Stimulated activated CD4-positive, alpha-beta T cell treated with anti-CD3 and anti-CD28 coated beads, Interleukin-2, amount 100 ng/mL, for 48 hours (primary cell): ENCODE data around the gene EML4.

Experiments
- DNase-seq, 2 donors: peaks; one replicate each; pipeline ENCODE4 v3.0.0-alpha.2; 2020

Gene EML4

DNA sequence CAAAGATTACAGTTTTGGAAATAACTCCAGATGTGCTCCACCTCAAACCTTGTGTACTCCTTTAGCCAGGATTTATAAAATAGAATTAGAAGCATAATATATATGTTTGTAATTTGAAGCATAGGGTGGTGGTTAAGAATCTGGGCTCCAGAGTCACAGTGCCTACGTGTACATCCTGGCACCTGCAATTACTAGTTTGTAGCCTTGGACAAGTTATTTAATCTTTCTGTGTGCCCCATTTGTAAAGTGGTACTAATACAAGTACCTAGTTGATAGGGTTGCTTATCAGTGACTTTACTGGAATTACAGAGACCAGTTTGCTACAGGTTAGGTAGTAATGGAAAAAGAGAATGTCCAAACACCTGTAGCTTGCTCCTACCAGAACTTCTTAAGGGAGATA lies 28.6 kb downstream of the EML4 start:
- no peak for DNase-seq

DNA sequence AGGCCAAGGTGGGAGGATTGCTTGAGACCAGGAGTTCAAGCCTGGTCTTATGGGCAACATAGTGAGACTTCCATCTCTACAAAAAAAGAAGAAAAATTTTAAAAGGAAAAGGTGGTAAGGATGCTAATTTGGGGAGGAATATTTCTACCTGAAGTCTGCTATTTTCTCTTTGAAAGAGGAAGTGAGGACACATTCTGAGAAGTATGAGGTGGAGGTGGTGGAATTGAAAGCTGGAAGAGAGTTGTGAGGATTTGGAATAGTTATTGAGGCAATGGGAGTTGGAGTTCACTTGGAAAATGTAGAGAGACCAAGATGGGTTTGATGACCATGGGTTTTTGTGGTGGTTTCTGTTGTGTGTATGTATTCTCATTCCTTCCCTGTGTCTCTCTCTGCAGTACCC lies 29.3 kb downstream of the EML4 start:
- no peak for DNase-seq

DNA sequence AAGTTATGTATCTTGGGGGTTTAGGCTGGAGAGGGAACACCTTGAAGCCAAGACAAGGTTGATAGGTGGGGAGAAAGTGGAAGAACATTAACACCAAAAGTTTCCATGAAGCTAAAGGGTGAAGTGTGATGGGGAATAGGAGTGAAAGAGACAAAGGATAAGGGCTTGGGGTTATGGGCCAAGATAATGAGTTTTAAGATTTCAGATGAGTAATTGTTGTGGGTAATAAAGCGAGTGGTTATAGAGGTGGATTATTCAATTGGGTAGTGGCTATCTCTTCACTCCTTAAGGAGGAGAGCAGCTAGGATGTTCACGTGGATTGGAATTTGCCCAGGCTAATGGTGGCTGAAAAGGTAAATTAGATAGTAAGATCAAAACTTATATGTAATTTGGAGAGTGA lies 29.8 kb downstream of the EML4 start:
- DNase-seq: no peak

DNA sequence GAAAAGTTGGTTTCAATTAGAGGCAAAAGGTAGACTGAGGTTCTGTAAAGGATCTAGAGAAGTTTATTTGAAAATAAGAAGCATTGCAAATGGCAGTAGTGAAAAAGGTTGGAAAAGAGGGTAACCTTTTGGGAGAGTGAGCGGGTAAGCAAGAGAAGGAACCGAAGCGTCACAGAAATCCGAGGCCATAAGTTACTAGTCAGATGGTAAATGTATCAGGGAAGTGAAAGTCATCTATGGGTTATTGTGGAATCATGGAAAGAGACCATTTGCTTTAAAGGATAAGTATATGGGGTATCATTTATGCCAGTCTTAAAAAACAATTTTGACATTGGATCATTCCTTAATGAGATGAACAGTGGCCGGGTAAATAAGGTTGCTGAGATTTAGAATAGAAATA lies 30.5 kb downstream of the EML4 start:
- DNase-seq: no peak

DNA sequence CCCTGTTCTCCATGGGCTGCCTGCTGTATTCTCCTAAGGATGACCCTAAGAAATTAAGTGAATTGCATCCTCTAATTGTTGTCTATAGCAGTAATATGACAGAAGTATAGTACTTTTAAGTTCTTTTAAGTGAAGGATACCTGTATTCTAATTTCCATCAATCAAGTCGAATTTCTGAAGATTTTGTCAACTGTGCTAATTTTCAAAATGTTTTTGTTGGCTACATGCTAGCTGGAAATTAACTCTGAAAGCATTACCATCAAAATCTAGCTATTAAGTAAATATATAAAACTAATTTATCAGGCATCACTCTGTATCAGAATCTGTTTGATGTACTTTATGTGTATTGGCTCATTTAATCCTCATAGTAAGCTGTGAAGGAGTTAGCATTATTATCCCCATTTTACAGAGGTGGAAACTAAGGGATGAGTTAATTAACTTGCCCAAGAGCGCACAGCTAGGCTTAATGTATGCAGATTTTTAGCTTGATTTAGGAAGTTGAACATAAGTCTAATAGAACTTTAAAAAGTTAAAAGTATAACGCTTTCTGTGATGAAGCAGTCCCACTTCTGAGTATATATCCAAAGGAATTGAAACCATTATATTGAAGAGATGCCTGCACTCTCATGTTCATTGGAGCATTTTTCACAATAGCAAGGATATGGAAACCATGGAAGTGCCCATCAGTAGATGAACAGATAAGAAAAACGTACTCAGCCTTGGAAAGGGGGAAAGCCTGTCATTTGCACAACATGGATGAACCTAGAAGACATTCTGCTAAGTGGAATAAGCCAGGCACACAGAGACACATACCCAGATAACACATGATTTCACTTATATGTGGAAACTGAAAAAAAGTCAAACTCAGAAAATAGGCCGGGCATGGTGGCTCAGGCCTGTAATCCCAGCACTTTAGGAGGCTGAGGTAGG lies 32.0 kb downstream of the EML4 start:
- DNase-seq: no peak

DNA sequence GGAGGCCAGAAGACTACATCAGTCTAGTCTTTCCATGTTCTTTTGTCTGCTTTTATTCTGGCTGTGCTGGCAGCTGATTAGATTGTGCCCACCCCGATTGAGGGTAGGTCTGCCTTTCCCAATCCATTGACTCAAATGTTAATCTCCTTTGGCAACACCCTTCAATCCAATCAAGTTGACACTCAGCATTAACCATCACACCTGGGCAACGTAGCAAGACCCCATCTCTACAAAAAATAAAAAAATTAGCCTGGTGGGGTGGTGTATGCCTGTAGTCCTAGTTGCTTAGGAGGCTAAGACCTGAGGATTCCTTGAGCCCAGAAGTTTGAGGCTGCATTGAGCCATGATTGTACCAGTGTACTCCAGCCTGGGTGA lies 33.5 kb downstream of the EML4 start:
- DNase-seq: no peak

DNA sequence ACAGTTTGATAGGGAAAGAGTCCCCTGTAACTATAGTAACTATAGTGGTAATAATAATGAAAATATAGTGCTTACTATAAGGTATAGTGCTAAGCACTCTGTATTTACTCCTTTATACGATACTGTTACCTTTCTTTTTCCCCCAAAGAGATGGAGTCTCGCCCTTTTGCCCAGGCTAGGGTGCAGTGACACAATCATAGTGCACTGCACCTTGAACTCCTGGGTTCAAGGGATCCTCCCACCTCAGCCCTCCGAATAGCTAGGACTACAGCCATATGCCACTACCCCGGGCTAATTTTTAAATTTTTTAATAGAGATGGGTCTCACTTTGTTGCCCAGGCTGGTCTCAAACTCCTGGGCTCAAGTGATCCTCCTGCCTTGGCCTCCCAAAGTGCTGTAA lies 34.6 kb downstream of the EML4 start:
- no peak for DNase-seq

DNA sequence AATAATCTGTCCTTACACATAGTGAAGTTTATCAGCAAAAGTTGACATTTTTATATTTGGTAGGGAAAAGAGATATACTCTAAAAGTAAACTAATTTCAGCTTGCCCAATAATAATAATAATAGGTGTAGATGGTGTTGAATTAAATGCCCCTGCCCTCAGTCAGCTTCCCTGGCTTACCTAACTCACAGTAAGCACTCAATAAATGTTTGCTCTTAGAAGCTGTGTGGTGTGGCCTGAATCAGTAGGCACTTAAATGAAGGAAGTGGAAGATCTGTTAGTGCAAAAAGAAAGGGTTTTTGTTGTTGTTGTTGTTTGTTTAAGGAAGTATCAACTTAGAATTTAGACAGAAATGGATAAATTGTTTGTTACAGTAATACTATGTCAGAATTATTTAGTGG lies 36.2 kb downstream of the EML4 start:
- no peak for DNase-seq

DNA sequence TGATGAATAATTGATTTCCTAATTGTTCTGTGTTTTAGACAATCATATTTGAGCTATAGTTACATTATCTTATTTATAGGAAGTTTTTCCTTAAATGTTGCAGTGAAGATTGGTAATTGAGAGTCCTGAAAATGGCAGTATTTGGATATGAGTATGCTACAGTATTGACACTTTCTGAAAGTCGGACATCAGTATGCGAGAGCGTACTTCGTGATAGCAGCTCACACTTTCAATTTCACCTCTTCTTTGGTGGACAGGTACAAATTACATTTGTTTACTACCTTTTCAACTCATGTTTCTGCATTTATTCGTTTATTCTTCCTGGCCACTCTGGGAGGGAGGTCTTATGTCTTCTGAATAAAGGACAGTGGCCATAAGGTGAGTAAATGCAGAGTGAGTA lies 38.7 kb downstream of the EML4 start:
- no peak for DNase-seq

DNA sequence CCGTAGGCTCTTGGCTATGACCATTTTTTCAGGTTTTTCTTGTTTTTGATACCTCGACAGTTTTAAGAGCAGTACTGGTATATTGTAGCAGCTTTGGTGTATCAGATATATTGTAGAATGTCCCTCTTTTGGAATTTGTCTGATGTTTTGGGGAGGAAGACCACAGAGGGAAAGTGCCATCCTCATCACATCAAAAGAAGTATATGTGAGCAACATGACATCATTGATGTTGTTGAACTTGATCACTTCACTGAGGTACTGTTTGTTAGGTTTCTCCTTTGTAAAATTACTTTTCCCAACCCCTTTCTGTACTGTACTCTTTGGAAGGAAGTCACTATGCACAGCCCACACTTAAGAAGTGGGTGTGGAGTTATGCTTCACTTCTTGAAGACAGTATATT lies 41.0 kb downstream of the EML4 start:
- DNase-seq: no peak

DNA sequence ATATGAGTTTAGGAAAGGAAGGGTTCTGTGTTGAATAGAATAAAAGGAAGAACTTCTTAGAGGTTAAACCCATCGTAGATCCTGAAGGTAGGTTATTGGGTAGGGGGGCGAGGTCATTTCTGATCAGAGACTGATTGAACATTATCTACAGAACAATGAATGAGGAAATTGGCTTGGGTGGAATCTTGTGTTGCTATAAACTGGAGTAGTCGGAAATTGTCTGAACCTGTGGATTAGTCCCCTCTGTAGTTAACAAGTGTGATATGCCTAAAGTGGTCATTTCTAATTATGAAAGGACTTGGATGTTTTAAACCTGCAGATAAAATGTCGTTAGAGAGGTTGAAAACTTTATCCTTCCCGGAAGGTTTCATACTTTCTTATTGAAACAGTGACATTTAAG lies 42.1 kb downstream of the EML4 start:
- DNase-seq: no peak

DNA sequence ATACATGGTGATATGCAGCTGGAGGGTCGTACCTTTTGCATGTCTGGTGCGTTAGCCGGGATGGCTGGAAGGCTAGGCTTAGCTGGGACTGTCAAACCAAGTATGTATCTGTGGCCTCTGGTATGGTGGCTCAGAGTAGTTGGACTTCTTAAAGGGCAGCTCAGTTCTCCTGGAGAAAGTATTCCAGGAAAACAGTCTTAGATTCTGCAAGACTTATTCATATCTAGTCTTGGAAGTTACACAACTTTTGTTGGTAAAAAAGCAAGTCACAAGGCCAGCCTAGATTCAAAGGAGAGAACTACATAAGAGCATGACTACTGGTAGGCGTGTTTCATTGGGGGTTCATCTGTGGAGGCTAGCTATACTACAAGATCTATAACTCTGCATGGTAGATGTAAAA lies 45.5 kb downstream of the EML4 start:
- DNase-seq: no peak

DNA sequence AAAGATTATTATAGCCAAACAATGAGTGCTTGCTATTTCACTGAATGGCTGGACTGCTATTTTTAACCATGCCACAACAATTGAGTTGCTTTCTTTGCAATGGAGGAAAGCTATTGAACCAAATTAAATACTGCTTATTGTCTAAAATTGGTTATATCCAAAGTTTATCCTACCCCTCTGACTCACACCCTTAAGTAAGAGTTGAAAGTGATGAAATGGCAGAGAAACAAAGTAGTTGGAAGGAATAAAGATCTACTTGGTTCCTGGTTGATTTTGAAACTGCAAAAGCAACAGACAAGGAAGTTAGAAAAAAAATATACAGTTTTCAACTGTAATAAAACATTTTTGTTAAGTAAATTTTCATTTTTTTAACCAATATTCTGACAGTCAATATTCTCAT lies 47.5 kb downstream of the EML4 start:
- no peak for DNase-seq

DNA sequence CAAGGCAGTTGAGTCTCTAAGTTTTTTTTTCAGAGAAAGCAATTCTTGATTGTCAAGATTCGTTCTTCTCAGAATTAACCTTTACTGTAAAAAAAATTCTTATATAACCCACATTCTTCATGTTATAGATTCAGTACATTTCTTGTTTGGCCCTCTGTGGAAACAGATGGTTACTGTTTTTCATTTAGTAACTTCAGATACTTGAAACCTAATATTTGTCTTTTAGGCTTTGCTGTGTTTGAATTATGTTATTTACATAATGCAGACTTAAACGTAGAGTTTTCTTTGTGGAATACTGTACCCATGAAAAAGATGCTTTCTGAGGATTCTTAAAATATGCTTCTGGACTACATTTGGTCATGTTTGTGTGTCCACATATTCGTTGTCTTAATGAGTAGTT lies 48.2 kb downstream of the EML4 start:
- DNase-seq: no peak

DNA sequence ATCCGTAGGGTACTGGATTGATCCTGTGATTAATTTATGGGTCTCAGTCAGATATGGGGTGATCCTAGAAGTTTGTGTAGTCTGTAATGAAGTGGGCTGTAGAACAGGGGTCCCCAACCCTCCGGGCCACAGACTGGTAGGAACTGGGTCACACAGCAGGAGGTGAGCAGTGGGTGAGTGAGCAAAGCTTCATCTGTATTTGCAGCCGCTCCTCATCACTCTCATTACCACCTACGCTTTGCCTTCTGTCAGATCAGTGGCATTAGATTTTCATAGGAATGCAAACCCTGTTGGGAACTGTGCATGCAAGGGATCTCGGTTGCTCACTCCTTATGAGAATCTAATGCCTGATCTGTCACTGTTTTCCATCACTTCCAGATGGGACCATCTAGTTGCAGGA lies 48.8 kb downstream of the EML4 start:
- DNase-seq: no peak

DNA sequence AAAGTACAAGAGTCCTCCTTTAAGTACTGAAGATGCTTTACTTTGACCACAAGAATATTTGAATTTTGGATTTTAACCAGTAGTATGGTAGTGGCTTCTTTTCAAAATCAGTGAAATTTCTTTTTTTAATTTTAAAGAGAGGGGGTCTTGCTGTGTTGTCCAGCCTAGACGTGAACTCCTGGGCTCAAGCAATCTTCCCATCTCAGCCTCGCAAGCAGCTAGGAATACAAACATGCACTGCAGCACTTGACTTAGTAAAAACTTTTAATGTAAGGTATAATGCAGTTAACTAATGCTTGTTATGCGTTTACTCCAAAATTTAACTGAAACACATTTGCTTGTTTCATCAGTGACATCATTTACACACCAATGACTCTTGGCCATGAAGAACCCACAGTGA lies 49.6 kb downstream of the EML4 start:
- no peak for DNase-seq

DNA sequence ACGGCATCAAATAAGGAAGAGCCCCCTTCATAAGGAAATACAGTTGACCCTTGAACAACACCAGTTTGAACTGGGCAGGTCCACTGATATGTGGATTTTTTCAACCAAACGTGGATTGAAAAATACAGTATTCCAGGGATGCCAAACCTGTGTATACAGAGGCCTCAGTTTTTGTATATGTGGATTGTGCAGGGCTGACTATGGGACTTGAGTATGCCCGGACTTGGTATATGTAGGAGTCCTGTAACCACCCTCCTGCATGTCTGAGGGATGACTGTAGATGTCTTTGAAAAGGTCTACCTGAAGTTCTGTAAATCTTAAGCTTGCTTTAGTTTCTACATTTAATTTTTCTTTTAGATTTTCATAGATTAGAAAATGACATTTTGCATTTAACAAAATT lies 50.0 kb downstream of the EML4 start:
- DNase-seq: no peak

DNA sequence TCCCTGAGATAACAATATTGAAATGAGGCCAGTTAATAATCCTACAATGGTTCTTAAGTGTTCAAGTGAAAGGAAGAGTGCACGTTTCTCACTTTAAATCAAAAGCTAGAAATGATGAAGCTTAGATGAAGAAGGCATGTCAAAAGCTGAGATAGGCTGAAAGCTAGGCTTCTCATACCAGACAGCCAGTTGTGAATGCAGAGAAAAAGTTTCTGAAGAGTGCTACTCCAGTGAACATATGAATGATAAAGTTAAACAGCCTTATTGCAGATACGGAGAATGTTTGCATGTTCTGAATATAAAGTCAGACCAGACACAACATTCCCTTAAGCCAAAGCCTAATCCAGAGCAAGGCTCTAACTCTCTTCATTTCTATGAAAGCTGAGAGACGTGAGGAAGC lies 51.4 kb downstream of the EML4 start:
- no peak for DNase-seq

DNA sequence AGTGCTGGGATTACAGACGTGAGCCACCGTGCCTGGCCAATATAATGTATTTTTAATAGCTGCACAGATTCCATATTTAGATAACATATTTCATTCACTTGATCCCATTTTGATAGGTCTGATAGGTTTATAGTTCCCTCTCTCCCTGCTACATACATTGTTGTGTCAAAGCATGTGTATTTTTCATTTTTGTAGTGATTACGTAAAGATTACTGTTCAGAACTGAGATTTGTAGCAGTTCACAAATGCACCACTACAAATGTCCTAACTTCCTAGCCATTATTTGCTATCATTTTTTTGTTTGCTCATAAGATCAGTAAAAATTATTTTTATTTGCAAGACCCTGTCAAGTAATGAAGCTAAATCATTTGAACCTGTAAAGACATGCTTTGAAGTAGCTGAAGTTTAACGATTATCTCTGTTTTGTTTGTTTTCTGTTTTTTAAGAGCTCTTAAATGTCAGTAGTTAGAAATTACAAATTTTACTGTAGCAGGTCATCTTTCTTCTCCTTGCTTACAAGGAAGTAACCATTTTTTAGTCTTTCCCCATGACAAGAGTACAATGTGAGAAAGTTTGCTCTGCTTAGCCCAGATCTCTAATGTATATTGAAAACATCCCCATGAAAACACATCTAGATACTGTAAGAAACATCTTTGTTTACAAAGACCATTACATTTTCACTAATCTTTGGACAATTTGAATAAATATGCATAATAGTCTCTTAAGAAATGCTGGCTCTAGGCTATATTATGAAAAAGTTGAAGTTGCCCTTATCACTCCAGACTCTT lies 54.1 kb downstream of the EML4 start:
- no peak for DNase-seq

DNA sequence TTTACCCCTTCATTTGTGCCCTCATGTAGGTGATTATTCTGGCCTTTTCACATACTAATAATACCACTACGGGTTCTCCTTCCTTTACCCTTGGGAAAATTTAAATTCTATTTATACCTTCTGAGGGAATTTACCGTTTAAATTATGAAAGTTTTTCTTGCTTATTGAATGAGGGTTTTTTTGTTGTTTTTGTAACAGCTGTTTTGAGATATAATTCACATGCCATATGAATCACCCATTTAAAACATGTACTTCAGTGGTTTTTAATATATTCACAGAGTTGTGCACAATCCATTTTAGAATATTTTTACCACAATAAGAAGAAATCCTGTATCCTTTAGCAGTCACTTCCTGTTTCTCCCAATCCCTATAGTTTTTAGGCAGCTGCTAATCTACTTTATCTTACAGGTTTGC lies 54.7 kb downstream of the EML4 start:
- DNase-seq: no peak

DNA sequence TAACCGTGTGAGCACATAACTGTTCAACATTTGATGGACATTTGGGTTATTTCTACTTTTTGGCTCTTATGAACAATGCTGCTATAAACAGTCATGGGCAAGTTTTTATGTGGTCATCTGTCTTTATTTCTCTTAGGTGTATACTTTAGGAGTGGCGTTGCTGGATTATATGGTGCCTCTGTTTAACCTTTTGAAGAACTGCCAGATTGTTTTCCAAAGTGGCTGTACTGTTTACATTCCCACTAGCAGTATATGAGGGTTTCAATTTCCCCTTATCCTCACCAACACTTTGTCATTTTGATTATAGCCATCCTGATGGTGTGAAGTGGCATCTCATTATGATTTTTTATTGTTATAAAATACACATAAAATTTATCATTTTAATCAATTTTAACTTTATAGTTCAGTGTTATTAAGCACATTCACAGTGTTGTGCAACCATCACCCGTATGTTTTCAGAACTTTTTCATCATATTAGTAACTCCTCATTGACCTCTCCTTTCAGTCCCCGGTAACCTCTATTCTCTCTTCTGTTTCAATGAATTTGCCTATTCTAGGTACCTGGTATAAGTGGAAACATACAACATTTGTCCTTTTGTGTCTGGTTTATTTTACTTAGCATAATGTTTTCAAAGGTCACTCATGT lies 55.4 kb downstream of the EML4 start:
- no peak for DNase-seq

DNA sequence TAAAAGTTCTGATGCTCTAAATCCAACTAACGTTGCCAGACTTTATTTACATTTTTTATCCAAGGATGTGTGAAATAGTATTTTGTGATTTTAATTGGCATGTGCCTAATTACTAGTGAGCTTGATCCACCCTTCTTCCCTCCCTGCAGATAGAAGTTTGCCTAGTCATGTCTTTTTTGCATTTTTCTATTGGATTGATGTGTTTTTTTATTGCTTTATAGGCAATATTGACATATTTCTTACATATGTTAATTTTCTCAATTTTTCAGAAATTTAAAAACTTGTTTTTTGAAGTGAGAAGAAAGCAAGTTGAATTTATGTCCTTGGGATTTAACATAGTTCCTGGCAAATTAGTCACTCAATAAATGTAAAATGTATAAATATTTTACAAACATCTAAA lies 56.4 kb downstream of the EML4 start:
- DNase-seq: no peak

DNA sequence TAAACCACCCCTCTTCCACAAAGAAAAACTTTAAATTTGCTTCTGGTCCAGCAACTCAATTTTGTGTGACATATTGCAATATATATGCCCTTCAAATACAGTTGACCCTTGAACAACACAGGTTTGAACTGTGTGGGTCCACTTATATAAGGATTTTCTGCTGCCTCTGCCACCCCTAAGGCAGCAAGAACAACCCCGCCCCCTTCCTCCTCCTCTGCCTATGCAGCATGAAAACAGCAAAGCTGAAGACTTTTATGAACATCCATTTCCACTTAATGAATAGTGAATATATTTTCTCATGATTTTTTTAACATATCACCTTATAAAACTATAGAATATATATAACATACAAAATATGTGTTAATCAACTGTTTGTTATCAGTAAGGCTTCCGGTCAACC lies 58.3 kb downstream of the EML4 start:
- no peak for DNase-seq

DNA sequence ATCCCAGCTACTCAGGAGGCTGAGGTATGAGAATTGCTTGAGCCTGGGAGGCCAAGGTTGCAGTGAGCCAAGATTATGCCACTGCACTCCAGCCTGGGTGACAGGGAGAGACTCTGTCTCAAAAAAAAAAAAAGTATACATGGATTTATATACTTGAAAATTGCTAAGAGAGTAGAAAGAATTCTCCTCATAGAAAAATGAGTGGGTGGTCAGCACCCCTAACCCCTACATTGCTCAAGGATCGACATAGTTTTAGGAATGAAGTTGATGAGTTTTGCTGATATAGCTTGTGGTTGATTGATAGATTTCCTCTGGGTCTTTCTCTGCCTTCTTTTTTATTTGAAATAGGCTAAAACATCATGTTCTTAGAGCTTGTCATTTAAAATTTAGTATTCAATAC lies 58.9 kb downstream of the EML4 start:
- no peak for DNase-seq
